IMR-90 (cell line): Measurements from ENCODE around the gene PAPSS2. TPM values are rescaled to one million over a fixed set of nuclear protein-coding genes. Genes with fewer than 3 reads are reported as not detected.

ENCODE experiments used
- ATAC-seq: fragments of 200-7000 bp; cut with Tn5 transposase; 2 replicates; pipeline ENCODE4 v1.9.1; 2020; ENCODE audit warnings: low read depth, mild to moderate bottlenecking, moderate library complexity
- BruUV-seq: library from RNA; stranded (reverse); fragments of 400-500 nt; replicated peaks from 2 replicates; lab custom pipeline; 2021; lab: Mats Ljungman, UMichigan
- CTCF ChIA-PET: fragments of 300-600 bp; formaldehyde crosslinking; extraction: SDS; loops from one replicate; lab custom pipeline; 2021; ENCODE audit warnings: antibody characterized with exemption; lab: Yijun Ruan, JAX
- POLR2A ChIA-PET: fragments of 300-600 bp; sonication (Branson Sonifier 250); formaldehyde crosslinking; loops from one replicate; lab custom pipeline; 2022; ENCODE audit warnings: antibody characterized with exemption; ENCODE audit not compliant: unreplicated experiment; lab: Charles Lee
- DNase-seq: peaks from one replicate; pipeline ENCODE4 v3.0.0; 2013
- H2AFZ ChIP-seq: replicated peaks from 2 replicates; pipeline ENCODE3; 2013; ENCODE audit warnings: low read length, mild to moderate bottlenecking; ENCODE audit not compliant: poor library complexity
- H2AK5ac ChIP-seq: 2 replicates; pipeline ENCODE4 v1.6.1; 2013; ENCODE audit warnings: low read depth, low read length, inconsistent platforms
- H2AK9ac ChIP-seq: replicated peaks from 2 replicates; pipeline ENCODE3; 2013; ENCODE audit warnings: mild to moderate bottlenecking, low read depth, low read length, moderate library complexity; ENCODE audit not compliant: poor library complexity
- H2BK120ac ChIP-seq: 2 replicates; pipeline ENCODE4 v1.6.1; 2013; ENCODE audit warnings: low read depth, low read length, inconsistent platforms
- H2BK15ac ChIP-seq: 3 replicates; pipeline ENCODE4 v1.6.1; 2013; ENCODE audit warnings: low read depth, low read length, inconsistent platforms
- H2BK20ac ChIP-seq: 2 replicates; pipeline ENCODE4 v1.6.1; 2013; ENCODE audit warnings: low read depth, mild to moderate bottlenecking, inconsistent platforms, low read length, moderate library complexity
- H2BK5ac ChIP-seq: 2 replicates; pipeline ENCODE4 v1.6.1; 2013; ENCODE audit warnings: mild to moderate bottlenecking, low read depth, low read length, inconsistent platforms; ENCODE audit not compliant: poor library complexity, severe bottlenecking
- H3K14ac ChIP-seq: replicated peaks from 2 replicates; pipeline ENCODE4 v1.6.1; 2013; ENCODE audit warnings: low read depth, low read length, inconsistent platforms
- H3K18ac ChIP-seq: 2 replicates; pipeline ENCODE4 v1.6.1; 2013; ENCODE audit warnings: low read depth, low read length, control low read depth
- H3K23ac ChIP-seq: 2 replicates; pipeline ENCODE4 v1.6.1; 2013; ENCODE audit warnings: low read depth, low read length, inconsistent platforms
- H3K27ac ChIP-seq: 2 replicates; pipeline ENCODE4 v1.5.1; 2013; ENCODE audit warnings: mild to moderate bottlenecking, control low read depth, low read length; ENCODE audit not compliant: insufficient read depth
- H3K27me3 ChIP-seq: 2 replicates; pipeline ENCODE4 v1.6.1; 2013; ENCODE audit warnings: low read length; ENCODE audit not compliant: control insufficient read depth, insufficient read depth
- H3K36me3 ChIP-seq: 2 replicates; pipeline ENCODE4 v1.6.1; 2013; ENCODE audit warnings: low read length, mixed read lengths; ENCODE audit not compliant: control insufficient read depth, insufficient read depth
- H3K4ac ChIP-seq: 2 replicates; pipeline ENCODE4 v1.6.1; 2013; ENCODE audit warnings: low read depth, low read length, inconsistent platforms
- H3K4me1 ChIP-seq: 2 replicates; pipeline ENCODE4 v1.6.1; 2013; ENCODE audit warnings: low read length, mixed read lengths; ENCODE audit not compliant: control insufficient read depth, insufficient read depth
- H3K4me2 ChIP-seq: 2 replicates; pipeline ENCODE4 v1.6.1; 2013; ENCODE audit warnings: low read depth, mild to moderate bottlenecking, control low read depth, low read length, moderate library complexity
- H3K4me3 ChIP-seq: 2 replicates; pipeline ENCODE4 v1.5.1; 2013; ENCODE audit warnings: low read depth, mild to moderate bottlenecking, control low read depth, low read length, moderate library complexity; ENCODE audit not compliant: insufficient read depth
- H3K56ac ChIP-seq: 2 replicates; pipeline ENCODE4 v1.6.1; 2013; ENCODE audit warnings: low read length, inconsistent platforms; ENCODE audit not compliant: insufficient read depth; ENCODE audit errors: extremely low read depth
- H3K79me1 ChIP-seq, 2 experiments: 2 replicates each; pipeline ENCODE4 v1.6.1; 2013; ENCODE audit warnings: low read length in 2 of 2, inconsistent platforms in 1 of 2, low read depth in 1 of 2
- H3K9ac ChIP-seq: 2 replicates; pipeline ENCODE4 v1.6.1; 2013; ENCODE audit warnings: low read depth, low read length, control low read depth
- H3K9me1 ChIP-seq: 2 replicates; pipeline ENCODE4 v1.6.1; 2013; ENCODE audit warnings: low read length, inconsistent platforms; ENCODE audit not compliant: insufficient read depth
- H3K9me3 ChIP-seq: 2 replicates; pipeline ENCODE4 v1.6.1; 2013; ENCODE audit warnings: low read length; ENCODE audit not compliant: control insufficient read depth, insufficient read depth
- H4K20me1 ChIP-seq: 2 replicates; pipeline ENCODE4 v1.6.1; 2013; ENCODE audit warnings: low read length, inconsistent platforms; ENCODE audit not compliant: insufficient read depth
- H4K5ac ChIP-seq: 2 replicates; pipeline ENCODE4 v1.6.1; 2013; ENCODE audit warnings: mild to moderate bottlenecking, low read depth, low read length, control low read depth
- H4K8ac ChIP-seq, 2 experiments: 2 replicates each; pipeline ENCODE4 v1.6.1; 2013; ENCODE audit warnings: low read depth in 2 of 2, low read length in 2 of 2, control low read depth in 1 of 2, inconsistent platforms in 1 of 2
- H4K91ac ChIP-seq: 2 replicates; pipeline ENCODE4 v1.6.1; 2013; ENCODE audit warnings: low read depth, low read length, inconsistent platforms; ENCODE audit not compliant: insufficient read depth
- BHLHE40 ChIP-seq: fragments of 150-350 bp; IDR thresholded peaks from 2 replicates; pipeline ENCODE4 v1.6.1; 2016; ENCODE audit warnings: mild to moderate bottlenecking, low read depth, low read length
- CEBPB ChIP-seq: IDR thresholded peaks from 2 replicates; pipeline ENCODE4 v1.6.1; 2012; ENCODE audit warnings: low read depth, low read length, improper control_type of control experiment
- CHD1 ChIP-seq: IDR thresholded peaks from 2 replicates; pipeline ENCODE4 v1.6.1; 2012; ENCODE audit warnings: low read depth, low read length, improper control_type of control experiment
- CTCF ChIP-seq: conservative IDR thresholded peaks from 2 replicates; pipeline ENCODE4 v1.5.1; 2012; ENCODE audit warnings: mild to moderate bottlenecking, low read depth, low read length, improper control_type of control experiment
- ELK1 ChIP-seq: fragments of 150-350 bp; IDR thresholded peaks from 2 replicates; pipeline ENCODE4 v1.6.1; 2016; ENCODE audit warnings: low read depth, mild to moderate bottlenecking, low read length, moderate library complexity, borderline replicate concordance
- FOS ChIP-seq: fragments of 150-350 bp; IDR thresholded peaks from 2 replicates; pipeline ENCODE4 v1.6.1; 2016; ENCODE audit warnings: low read depth, low read length
- MAFK ChIP-seq: IDR thresholded peaks from 2 replicates; pipeline ENCODE4 v1.6.1; 2012; ENCODE audit warnings: low read depth, low read length, improper control_type of control experiment
- MXI1 ChIP-seq: IDR thresholded peaks from 2 replicates; pipeline ENCODE4 v1.6.1; 2012; ENCODE audit warnings: low read depth, mild to moderate bottlenecking, low read length, moderate library complexity, borderline replicate concordance
- NFE2L2 ChIP-seq: fragments of 150-350 bp; IDR thresholded peaks from 2 replicates; pipeline ENCODE4 v1.6.1; 2016; ENCODE audit warnings: low read depth, mild to moderate bottlenecking, low read length
- POLR2A ChIP-seq: IDR thresholded peaks from 2 replicates; pipeline ENCODE4 v1.6.1; 2012; ENCODE audit warnings: mild to moderate bottlenecking, low read depth, low read length
- RAD21 ChIP-seq: IDR thresholded peaks from 2 replicates; pipeline ENCODE4 v1.6.1; 2012; ENCODE audit warnings: low read length, improper control_type of control experiment
- USF2 ChIP-seq: fragments of 150-350 bp; IDR thresholded peaks from 2 replicates; pipeline ENCODE4 v1.6.1; 2017; ENCODE audit warnings: mild to moderate bottlenecking, antibody characterized with exemption, low read length, low read depth
- WGBS, 2 experiments: methylation state at CpG; one replicate each; pipeline versions ENCODE4 v1.1.5 to v1.1.7; 2013; ENCODE audit warnings: missing lambda C conversion rate in 2 of 2; ENCODE audit not compliant: insufficient read length in 1 of 2; ENCODE audit errors: extremely low coverage in 2 of 2; 5-methylcytosine and 5-hydroxymethylcytosine counted together
- dilution Hi-C: fragments of 300-500 bp; cut with HindIII; formaldehyde crosslinking; loops from one replicate; pipeline ENCODE4 v1.14.3; 2018; ENCODE audit warnings: low sequenced_read_pairs; ENCODE audit not compliant: unreplicated experiment
- in situ Hi-C: fragments of 300-500 bp; cut with MboI; formaldehyde crosslinking; loops from 3 replicates; pipeline ENCODE4 v1.14.3; 2019; ENCODE audit warnings: low sequenced_read_pairs, inconsistent platforms, mixed read lengths
- intact Hi-C: fragments of 100-400 bp; cut with micrococcal nuclease; formaldehyde crosslinking; loops from 2 replicates; pipeline ENCODE4 v1.10.0; 2022
- polyA plus RNA-seq, 3 experiments: library from polyadenylated mRNA; depleted of rRNA; stranded (reverse); fragments of >200 nt; gene quantifications; 2 replicates each; pipeline ENCODE4 v1.2.3, GENCODE V29; 2012; ENCODE audit warnings: low replicate concordance in 1 of 3
- total RNA-seq: library from RNA; depleted of rRNA; stranded (reverse); fragments of >200 nt; gene quantifications from 2 replicates; pipeline ENCODE4 v1.2.3, GENCODE V29; 2012

The PAPSS2 gene
- total and polyA plus RNA-seq, 2 of the 4 experiments (the other 2 are of a cell fraction) = 55.0 to 63.3 TPM

DNA sequence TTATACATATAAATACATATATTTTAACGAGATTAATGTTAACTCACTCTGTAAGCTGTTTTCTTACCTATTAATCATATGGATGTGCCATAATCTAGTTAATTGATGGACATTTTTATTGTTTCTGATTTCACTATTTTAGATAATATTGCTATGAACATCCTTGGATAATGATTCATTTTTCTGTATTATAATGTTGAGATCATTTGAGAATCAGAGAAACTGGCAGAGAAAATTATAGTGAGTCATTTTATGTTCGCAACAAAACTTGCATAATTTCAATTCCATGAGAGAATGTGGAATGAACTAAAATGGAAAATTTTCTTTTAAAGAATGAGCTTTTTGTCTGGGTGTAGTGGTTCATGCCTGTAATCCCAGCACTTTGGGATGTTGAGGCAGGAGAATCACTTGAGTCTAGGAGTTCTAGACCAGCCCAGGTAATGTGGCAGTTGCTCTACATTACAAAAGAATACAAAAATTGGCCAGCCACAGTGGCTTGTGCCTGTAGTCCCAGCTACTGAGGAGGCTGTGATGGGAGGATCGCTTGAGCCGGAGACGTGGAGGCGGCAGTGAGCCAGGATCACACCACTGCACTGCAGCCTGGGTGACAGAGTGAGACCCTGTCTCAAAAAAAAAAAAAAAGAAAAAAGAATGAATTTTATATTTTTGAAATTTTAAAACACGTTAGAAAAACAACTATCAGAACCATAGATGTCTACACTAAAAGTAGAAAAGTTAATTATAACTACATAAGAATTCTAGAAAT lies 40.5 kb downstream of the PAPSS2 start:
- peak overlapping the region; percentile 57; the same call in 1 of the 2 replicates for H3K27ac ChIP-seq
- TF ChIP-seq MXI1 (no peak), CTCF (no peak), ELK1 (no peak), FOS (peak; percentile 49; the same call in 1 of the 2 replicates), NFE2L2 (no peak), MAFK (no peak; the same call in 1 of the 2 replicates), CHD1 (no peak), POLR2A (no peak), CEBPB (peak; percentile 83), BHLHE40 (no peak), USF2 (no peak), RAD21 (no peak)
- intact Hi-C loops = no loop called here
- H4K20me1 ChIP-seq = no peaks in the 10 kb centered on the region; the same call in 1 of the 2 replicates
- CTCF ChIA-PET = no interaction called here
- no peaks in the 10 kb centered on the region for H3K9me3 ChIP-seq
- H2AFZ ChIP-seq = no peak overlapping the region
- H2BK120ac ChIP-seq = no peak overlapping the region; the same call in 1 of the 2 replicates
- peak overlapping the region; percentile 35 for H2AK5ac ChIP-seq
- peak overlapping the region; percentile 67 for H2BK5ac ChIP-seq
- peak; percentile 58 for ATAC-seq
- H3K27me3 ChIP-seq = no peaks in the 10 kb centered on the region
- H2BK15ac ChIP-seq = no peak overlapping the region
- no peak overlapping the region; the same call in 1 of the 2 replicates for H2BK20ac ChIP-seq
- peak overlapping the region; percentile 74; the same call in 1 of the 2 replicates for H3K4ac ChIP-seq
- H3K14ac ChIP-seq = 0 out of 2 replicates have a peak overlapping the region, but pooled peaks have one; percentile 65
- H3K9me1 ChIP-seq = peaks cover 13% of the 10 kb centered on the region
- H4K8ac ChIP-seq = peak overlapping the region in 1 of 2 experiments; percentile 69; a peak in 2 of 4 replicates
- no peak overlapping the region for H3K9ac ChIP-seq
- BruUV-seq = no TSS peak
- H3K4me2 ChIP-seq = no peak overlapping the region
- no peak overlapping the region for H3K4me3 ChIP-seq
- H3K18ac ChIP-seq = peak overlapping the region; percentile 71; the same call in 1 of the 2 replicates
- no peak overlapping the region for H3K23ac ChIP-seq
- POLR2A ChIA-PET = no interaction called here
- no peak overlapping the region for H3K56ac ChIP-seq
- peak overlapping the region; percentile 52; the same call in 1 of the 2 replicates for H4K5ac ChIP-seq
- dilution Hi-C loops = no loop called here
- H2AK9ac ChIP-seq = no peak overlapping the region
- H3K36me3 ChIP-seq = peaks cover 5% of the 10 kb centered on the region; the same call in 1 of the 2 replicates
- peaks cover 31 to 51% of the 10 kb centered on the region in 2 experiments for H3K79me1 ChIP-seq
- no CpG with 5 or more reads among the region's 7 CpGs for WGBS, 2 experiments
- H4K91ac ChIP-seq = no peak overlapping the region
- in situ Hi-C loops = no loop called here
- peaks cover 10% of the 10 kb centered on the region for H3K4me1 ChIP-seq
- peak; percentile 74 for DNase-seq
